Inflammatory macrophage (primary cell): ENCODE measurements around the gene LEKR1.
"Not testable (repeated sequence)": the region's sequence is repeated elsewhere in the genome, so short reads cannot be mapped to it uniquely, and the experiment has no call there.

Source experiments
- DNase-seq, 2 donors: peaks; one replicate each; pipeline ENCODE4 v3.0.0-alpha.2; 2020 to 2022
- total RNA-seq, 18 experiments: gene quantifications; one replicate each; lab custom pipeline; 2026; ENCODE audit warnings: mixed read lengths in 6 of 18, inconsistent platforms in 2 of 18; lab: John Stamatoyannopoulos, UW

The LEKR1 gene
- total RNA-seq = 0.03 to 0.55 (median 0.26) reads per million in 18 experiments

DNA sequence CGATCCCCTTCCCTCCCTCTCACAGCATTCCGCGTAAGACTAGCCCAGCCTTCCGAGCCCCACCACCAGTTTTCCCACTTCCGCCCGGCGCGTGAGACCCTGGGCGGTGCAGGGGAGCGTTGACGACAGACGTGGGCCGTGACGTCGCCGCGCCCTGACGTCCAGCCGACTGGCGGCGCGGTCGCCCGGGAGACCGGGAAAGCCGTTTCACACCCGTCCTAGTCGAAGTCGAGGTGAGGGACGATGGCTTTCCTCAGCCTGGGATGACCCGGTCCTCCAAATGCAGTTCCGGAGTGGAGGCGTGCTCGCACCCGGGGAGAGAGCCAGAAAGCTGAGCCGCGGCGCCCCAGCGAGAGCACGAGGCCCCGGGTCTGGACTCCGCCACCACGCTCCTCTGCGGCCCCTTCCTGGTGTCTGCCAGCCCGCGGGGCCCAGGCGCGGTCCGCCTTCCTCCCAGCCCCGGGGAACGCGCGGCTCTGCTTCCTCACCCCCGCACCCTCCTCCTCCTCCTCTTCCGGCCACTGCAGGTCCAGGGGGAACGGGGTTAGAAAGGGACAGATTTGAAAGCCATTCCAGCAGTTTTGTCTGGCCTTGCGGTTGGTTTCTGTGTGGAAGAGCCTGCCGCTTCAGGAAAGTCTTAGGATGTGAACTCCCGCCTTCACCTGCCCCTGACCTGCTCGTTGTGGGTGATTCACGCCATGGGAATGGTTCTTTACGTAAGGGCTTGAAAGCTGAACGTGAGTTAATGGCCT is at the start of gene LEKR1:
Gene LEKR1, plus strand, starts transcription at position 210 of the 752 bp plus-strand sequence. CDS start 2,977 bp downstream, outside the sequence.
- DNase-seq = peak; percentile 78 to 91

- no peak for DNase-seq
Observed at GRCh38 chr3:156776871-156777270, 49.3 kb upstream of the LEKR1 start.

DNA sequence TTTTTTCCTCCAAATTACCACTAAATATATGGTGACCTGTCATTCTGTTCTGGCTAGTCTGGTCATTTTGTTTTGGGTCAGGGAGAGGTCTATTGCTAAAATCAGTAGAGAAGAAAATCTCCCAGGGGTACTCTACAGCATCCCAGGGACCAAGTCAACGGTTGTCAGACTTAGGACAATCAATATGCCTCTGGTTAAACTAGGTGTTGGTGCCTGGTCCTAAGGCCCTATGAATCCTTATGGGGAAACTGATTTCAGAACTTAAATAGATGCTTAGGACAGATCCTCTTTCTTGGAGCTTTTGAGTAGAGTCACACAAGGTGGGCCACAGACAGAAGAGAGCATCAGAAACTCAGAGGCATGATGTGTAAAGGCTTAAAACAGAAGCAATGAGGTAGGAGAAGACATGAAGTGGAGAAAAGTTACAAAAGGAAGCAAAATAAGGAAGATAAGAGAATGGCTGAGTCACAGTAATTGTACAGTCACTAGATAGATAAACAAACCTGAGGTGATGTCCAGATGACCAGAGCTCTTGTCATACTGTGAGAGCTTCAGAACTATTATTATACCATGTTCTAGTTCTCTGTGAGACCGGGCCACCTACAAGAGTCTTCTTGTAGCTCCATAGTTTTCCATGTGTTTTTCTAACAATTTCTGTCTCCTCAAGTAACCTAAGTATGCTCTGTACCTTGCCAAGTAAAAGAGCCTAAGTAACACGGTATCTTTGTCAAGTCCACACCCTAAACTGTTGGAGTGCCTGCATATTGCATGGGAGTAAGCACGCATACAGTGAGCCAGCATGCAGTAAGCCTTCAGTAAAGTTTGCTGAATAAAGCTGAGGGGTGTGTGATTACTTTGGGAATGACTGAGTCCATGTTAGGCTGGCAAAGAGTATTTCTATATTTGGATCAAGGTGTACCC is 44.6 kb upstream of the LEKR1 start:
- peak; percentile 17 to 18 for DNase-seq

- no peak for DNase-seq
Observed at GRCh38 chr3:156782319-156782718, 43.8 kb upstream of the LEKR1 start.

DNA sequence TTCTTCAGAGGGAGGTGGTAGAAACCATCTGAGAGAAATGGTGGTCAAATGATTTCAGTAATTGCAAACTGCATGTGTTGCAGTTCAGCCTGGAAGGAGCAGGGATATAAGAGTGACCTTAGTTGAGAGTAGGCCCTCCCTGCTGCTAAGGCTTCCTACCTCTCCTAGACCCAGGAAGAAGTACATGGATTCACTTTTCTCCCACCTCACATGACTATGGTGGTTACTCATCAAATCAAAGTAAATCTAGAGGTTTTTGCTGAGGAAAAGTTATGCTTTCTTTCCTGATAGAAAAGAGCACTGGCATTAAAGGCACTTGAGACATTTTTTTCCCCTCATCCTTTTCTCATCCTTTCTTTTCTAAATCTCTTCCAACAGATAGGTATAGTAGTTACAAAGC is 43.2 kb upstream of the LEKR1 start:
- no peak for DNase-seq

- no peak for DNase-seq
Observed at GRCh38 chr3:156787001-156787400, 39.2 kb upstream of the LEKR1 start.

- DNase-seq = peak in 1 of 2 donors; percentile 40
Observed at GRCh38 chr3:156787926-156788663, 38.1 kb upstream of the LEKR1 start.

DNA sequence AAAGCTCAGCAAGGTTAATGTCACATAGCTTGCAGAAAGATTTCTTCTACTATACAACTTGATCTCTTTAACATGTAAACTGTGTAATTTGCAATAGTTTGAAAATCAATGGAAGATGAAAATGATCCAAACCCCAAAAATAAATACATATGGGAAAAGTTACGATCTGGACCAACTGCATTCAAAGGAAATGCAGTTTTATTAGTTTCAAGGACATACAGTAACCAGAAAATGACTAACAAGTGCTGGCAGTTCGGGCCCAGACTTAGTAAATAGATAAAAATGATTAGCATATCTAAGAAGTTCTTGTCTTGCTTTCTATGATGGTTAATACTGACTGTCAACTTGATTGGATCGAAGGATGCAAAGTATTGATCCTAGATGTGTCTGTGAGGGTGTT is 37.3 kb upstream of the LEKR1 start:
- no peak for DNase-seq

- no peak for DNase-seq
Observed at GRCh38 chr3:156790156-156790555, 36.0 kb upstream of the LEKR1 start.

- DNase-seq = no peak
Observed at GRCh38 chr3:156792114-156792513, 34.0 kb upstream of the LEKR1 start.

- DNase-seq = no peak
Observed at GRCh38 chr3:156792536-156792935, 33.6 kb upstream of the LEKR1 start.

DNA sequence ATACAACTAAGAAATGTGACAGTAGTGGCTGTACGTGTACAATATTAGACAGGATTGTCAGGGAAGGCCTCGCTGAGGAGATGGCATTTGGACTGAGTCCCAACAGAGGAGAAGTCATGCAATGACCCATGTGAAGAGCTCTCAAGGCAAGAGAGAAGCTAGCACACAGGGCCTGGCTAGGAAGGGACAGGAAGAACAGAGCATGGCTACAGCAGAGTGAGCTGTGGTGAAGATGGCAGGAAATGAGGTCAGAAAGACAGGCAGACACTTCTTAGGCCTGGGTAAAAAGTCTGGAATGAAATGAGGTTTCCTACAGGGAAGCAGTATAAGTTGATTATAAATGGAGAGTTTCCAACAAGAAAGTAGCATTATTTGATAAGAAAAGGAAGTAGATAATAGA is 33.2 kb upstream of the LEKR1 start:
- DNase-seq = peak in 1 of 2 donors; percentile 21

DNA sequence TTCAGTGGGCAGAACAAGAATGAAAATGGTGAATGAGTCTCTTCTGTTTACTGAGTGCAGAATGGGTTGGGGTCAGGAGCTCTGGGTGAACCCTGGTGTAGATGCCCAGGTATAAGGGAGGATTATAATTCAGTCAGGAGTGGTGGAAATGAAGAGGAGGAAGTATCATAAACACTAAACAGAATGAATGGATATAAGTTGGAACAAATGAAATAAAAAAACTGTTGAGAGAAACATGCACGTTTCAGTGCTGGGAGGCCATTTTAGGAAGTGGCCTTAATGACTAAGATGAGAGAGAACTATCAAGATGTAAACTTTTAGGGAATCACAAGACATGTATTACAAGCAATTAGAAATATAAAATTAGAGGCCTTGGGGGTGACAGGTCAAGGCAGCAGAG is 32.8 kb upstream of the LEKR1 start:
- no peak for DNase-seq

DNA sequence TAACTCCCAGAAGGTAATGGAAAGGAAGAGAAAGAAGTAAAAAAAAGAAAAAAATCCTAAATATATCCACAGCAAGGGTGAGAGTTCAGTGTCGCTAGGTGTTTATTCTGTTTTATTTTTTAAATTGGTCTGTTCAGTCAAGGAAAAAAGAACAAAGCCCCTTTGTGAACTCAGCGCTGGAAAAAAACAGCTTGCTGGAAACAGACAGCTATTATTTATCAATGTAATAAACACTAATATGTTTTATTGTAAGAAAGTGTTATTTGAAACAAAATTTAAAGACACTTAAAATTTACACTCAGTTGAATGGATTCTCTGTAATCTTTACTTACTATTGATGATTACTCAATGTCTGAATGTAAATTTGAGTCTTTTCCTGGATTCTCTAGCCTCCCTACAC is 32.3 kb upstream of the LEKR1 start:
- DNase-seq = no peak

GRCh38 chr3:156795890-156796481 is 30.2 kb upstream of the LEKR1 start:
- DNase-seq = peak; percentile 32 to 40

DNA sequence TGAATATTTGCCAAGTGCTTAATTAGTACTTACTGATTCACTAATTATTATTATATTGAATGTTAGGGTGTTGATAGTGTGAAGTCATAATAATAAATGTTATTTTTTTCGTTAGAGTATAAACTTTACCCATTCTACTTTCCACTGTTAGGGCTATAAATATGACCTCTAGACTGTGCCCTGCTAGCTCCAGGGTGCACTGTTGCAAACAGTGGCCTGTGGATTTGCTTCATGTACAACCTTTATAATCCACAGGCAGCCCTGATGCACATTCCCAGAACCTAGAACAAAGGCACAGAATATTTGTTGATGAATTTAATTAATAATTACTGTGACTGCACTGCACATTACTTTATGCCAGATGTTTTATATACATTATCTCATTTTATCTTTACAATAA is 28.8 kb upstream of the LEKR1 start:
- DNase-seq = no peak

DNA sequence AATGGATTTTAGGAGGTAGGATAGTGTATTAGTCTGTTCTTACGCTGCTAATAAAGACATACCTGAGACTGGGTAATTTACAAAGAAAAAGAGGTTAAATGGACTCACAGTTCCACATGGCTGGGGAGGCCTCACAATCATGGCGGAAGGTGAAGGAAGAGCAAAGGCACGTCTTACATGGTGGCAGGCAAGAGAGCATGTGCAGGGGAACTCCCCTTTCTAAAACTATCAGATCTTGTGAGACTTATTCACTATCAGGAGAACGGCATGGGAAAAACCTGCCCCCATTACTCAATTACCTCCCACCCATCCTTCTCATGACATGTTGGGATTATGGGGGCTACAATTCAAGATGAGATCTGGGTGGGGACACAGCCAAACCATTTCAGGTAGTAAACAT is 25.9 kb upstream of the LEKR1 start:
- DNase-seq = not testable (repeated sequence)

DNA sequence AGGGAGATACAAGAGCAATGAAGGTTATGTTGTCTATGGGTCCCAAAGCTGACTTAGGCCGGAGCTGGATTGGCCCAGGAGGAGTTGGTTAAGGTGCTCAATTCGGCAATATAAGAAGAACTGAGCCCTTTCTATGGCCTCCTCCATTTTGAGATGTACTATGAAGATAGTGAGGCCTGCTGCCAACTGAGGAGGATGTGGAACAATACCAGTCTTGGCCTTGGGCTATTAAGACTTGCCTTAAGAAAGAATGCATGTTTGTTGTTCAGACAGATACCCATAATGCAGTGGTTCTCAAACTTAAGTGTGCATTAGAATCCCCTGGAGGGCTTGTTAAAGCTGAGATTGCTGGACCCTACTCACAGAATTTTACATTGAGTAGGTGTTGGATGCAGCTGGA is 24.4 kb upstream of the LEKR1 start:
- no peak for DNase-seq

- DNase-seq = no peak
Observed at GRCh38 chr3:156802821-156803606, 23.1 kb upstream of the LEKR1 start.

DNA sequence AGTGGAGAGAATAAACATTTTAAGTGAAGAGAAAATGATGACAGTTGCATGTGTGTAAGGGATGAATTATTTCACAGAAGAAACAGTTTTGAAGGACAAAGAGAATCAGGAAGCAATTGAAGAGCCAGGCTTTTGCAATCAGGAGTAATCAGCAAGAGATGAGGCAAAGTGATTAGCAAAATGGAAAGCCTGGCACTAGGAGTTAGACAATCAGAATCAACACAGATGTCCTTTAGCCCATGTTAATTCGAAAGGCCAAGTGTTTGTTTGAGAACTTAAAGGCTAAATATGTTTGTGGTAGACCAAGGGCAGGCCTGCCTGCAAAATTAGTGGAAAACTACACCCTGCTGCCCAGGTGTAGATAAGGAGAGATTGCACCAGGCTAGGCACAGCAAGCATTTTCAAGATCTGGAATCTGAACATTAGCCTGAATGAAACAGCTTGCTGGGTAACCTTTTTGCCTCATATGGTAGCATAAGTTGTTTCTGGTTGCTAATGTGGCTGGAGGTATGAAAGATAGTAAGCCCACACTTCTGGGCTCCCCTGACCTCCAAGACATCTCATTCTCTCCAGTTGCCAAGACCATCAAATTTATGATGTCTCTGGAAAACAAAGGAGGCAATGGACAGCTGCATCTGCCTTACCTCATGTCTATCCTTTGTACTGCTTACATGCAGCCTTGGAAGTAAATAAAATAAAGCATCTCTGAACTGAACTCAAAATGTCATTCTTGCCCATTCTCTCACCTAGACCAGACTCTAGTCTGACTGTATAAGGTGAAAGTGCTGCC is 22.0 kb upstream of the LEKR1 start:
- peak in 1 of 2 donors; percentile 26 for DNase-seq

GRCh38 chr3:156806698-156807097 is 19.5 kb upstream of the LEKR1 start:
- DNase-seq = no peak
